HCT116 (cell line): ENCODE data around the gene CETP. TPM values are rescaled to one million over a fixed set of nuclear protein-coding genes. Genes with fewer than 3 reads are reported as not detected.

Source experiments
- ATAC-seq: fragments of 200-7000 bp; cut with Tn5 transposase; 2 replicates; pipeline ENCODE4 v1.9.1; 2020; ENCODE audit warnings: mild to moderate bottlenecking, moderate library complexity
- BruUV-seq: library from RNA; stranded (reverse); fragments of 400-500 nt; replicated peaks from 2 replicates; lab custom pipeline; 2021; lab: Mats Ljungman, UMichigan
- CTCF ChIA-PET: fragments of 300-600 bp; sonication (Branson Sonifier 250); formaldehyde crosslinking; loops from one replicate; lab custom pipeline; 2021; ENCODE audit warnings: antibody characterized with exemption; lab: Charles Lee
- POLR2A ChIA-PET: fragments of 300-600, 350-600 bp; sonication (Branson Sonifier 250); formaldehyde crosslinking; loops from one replicate; lab custom pipeline; 2021; ENCODE audit warnings: antibody characterized with exemption; lab: Charles Lee
- RAD21 ChIA-PET, 2 experiments: fragments of 300-600 bp; sonication (Branson Sonifier 250); formaldehyde crosslinking; loops; one replicate each; lab custom pipeline; 2023; ENCODE audit warnings: low total read pairs in 2 of 2; ENCODE audit not compliant: uncharacterized antibody in 2 of 2, unreplicated experiment in 2 of 2, low non-redundant PET in 1 of 2; lab: Charles Lee
- DNase-seq: peaks from one replicate; pipeline ENCODE4 v3.0.0-alpha.2; 2010; ENCODE audit warnings: low read depth, low spot score
- H2AFZ ChIP-seq: fragments of 200-600 bp; shearing (Covaris generic), sonication (generic); 2 replicates; pipeline ENCODE4 v1.6.1; 2017; ENCODE audit warnings: low read depth, mixed run types, mixed read lengths, antibody characterized with exemption, low read length; ENCODE audit not compliant: poor library complexity, severe bottlenecking
- H3K27ac ChIP-seq: 2 replicates; pipeline ENCODE4 v1.5.1; 2012; ENCODE audit warnings: low read depth, low read length
- H3K27me3 ChIP-seq: fragments of 200-600 bp; sonication (generic); 2 replicates; pipeline ENCODE4 v1.6.1; 2016; ENCODE audit warnings: mixed run types, low read length, mixed read lengths; ENCODE audit not compliant: insufficient read depth
- H3K36me3 ChIP-seq, 2 experiments: fragments of 200-500 bp in 1 of 2; fragments of 200-600 bp in 1 of 2; sonication (Bioruptor generic) in 1 of 2; sonication (generic) in 1 of 2; 2 replicates each; pipeline versions ENCODE4 v1.5.1 to v1.6.1; 2014 to 2016; ENCODE audit warnings: low read length in 2 of 2, inconsistent platforms in 1 of 2, mixed read lengths in 1 of 2, mixed run types in 1 of 2; ENCODE audit not compliant: insufficient read depth in 2 of 2, control insufficient read depth in 1 of 2
- H3K4me1 ChIP-seq, 2 experiments: fragments of 200-600 bp in 1 of 2; sonication (generic) in 1 of 2; 2 replicates each; pipeline versions ENCODE4 v1.5.1 to v1.6.1; 2012 to 2017; ENCODE audit warnings: low read length in 2 of 2, inconsistent platforms in 1 of 2, mild to moderate bottlenecking in 1 of 2, mixed read lengths in 1 of 2, mixed run types in 1 of 2, moderate library complexity in 1 of 2; ENCODE audit not compliant: insufficient read depth in 2 of 2, control insufficient read depth in 1 of 2
- H3K4me2 ChIP-seq: fragments of 200-600 bp; sonication (generic); 2 replicates; pipeline ENCODE4 v1.6.1; 2017; ENCODE audit warnings: mixed run types, low read length, mixed read lengths
- H3K4me3 ChIP-seq, 2 experiments: fragments of 200-600 bp in 1 of 2; sonication (generic) in 1 of 2; replicated peaks in 1 of 2; 2 replicates each; pipeline ENCODE4 v1.5.1; 2011 to 2016; ENCODE audit warnings: low read length in 2 of 2, control low read depth in 1 of 2, low read depth in 1 of 2, mild to moderate bottlenecking in 1 of 2, mixed read lengths in 1 of 2, mixed run types in 1 of 2
- H3K79me2 ChIP-seq: fragments of 200-600 bp; sonication (generic); 2 replicates; pipeline ENCODE4 v1.6.1; 2017; ENCODE audit warnings: mild to moderate bottlenecking, mixed run types, low read length, moderate library complexity, mixed read lengths; ENCODE audit not compliant: insufficient read depth
- H3K9ac ChIP-seq: fragments of 200-600 bp; sonication (generic); 2 replicates; pipeline ENCODE4 v1.6.1; 2016; ENCODE audit warnings: low read length, mixed read lengths
- H3K9me2 ChIP-seq: fragments of 200-600 bp; sonication (generic), shearing (Covaris generic); 2 replicates; pipeline ENCODE4 v1.6.1; 2017; ENCODE audit warnings: mixed run types, mild to moderate bottlenecking, moderate library complexity; ENCODE audit not compliant: insufficient read depth
- H3K9me3 ChIP-seq, 2 experiments: fragments of 200-500 bp in 1 of 2; fragments of 200-600 bp in 1 of 2; sonication (Bioruptor generic) in 1 of 2; sonication (generic) in 1 of 2; 2 replicates each; pipeline ENCODE4 v1.6.1; 2014 to 2017; ENCODE audit warnings: low read length in 2 of 2, mixed read lengths in 2 of 2, inconsistent platforms in 1 of 2, low read depth in 1 of 2, mild to moderate bottlenecking in 1 of 2, mixed run types in 1 of 2, moderate library complexity in 1 of 2; ENCODE audit not compliant: control insufficient read depth in 1 of 2, insufficient read depth in 1 of 2
- H4K20me1 ChIP-seq: fragments of 200-600 bp; sonication (generic), shearing (Covaris generic); 2 replicates; pipeline ENCODE4 v1.6.1; 2017; ENCODE audit warnings: mixed run types, mild to moderate bottlenecking, moderate library complexity; ENCODE audit not compliant: insufficient read depth
- ATF3 ChIP-seq: IDR thresholded peaks from 2 replicates; pipeline ENCODE4 v1.6.1; 2012
- CEBPB ChIP-seq: IDR thresholded peaks from 2 replicates; pipeline ENCODE4 v1.6.1; 2012; ENCODE audit warnings: low read depth
- CTCF ChIP-seq, 3 experiments: fragments of 200-600 bp in 1 of 3; sonication (generic) in 1 of 3; IDR thresholded peaks in 2 of 3; conservative IDR thresholded peaks in 1 of 3; 2 replicates each; pipeline ENCODE4 v1.5.1; 2012 to 2017; ENCODE audit warnings: low read depth in 2 of 3, low read length in 2 of 3, antibody characterized with exemption in 1 of 3, borderline replicate concordance in 1 of 3, control low read depth in 1 of 3, mild to moderate bottlenecking in 1 of 3, mixed read lengths in 1 of 3, mixed run types in 1 of 3, moderate library complexity in 1 of 3; ENCODE audit not compliant: insufficient read depth in 1 of 3
- ELF1 ChIP-seq: IDR thresholded peaks from 2 replicates; pipeline ENCODE4 v1.6.1; 2012; ENCODE audit warnings: low read depth, borderline replicate concordance
- EZH2 ChIP-seq: fragments of 200-600 bp; sonication (generic); IDR thresholded peaks from 2 replicates; pipeline ENCODE4 v1.6.1; 2017; ENCODE audit warnings: antibody characterized with exemption, mixed run types
- EZH2phosphoT487 ChIP-seq: fragments of 200-600 bp; IDR thresholded peaks from 2 replicates; pipeline ENCODE4 v1.6.1; 2018; ENCODE audit warnings: antibody characterized with exemption, borderline replicate concordance
- FOSL1 ChIP-seq: IDR thresholded peaks from 2 replicates; pipeline ENCODE4 v1.6.1; 2012; ENCODE audit warnings: low read depth
- MAX ChIP-seq: IDR thresholded peaks from 2 replicates; pipeline ENCODE4 v1.6.1; 2012
- POLR2A ChIP-seq: IDR thresholded peaks from 2 replicates; pipeline ENCODE4 v1.7.0; 2011; ENCODE audit warnings: borderline replicate concordance; ENCODE audit not compliant: insufficient read depth, insufficient read length; ENCODE audit errors: extremely low read depth
- REST ChIP-seq: IDR thresholded peaks from 2 replicates; pipeline ENCODE4 v1.6.1; 2012; ENCODE audit warnings: low read depth
- SIN3A ChIP-seq: IDR thresholded peaks from 2 replicates; pipeline ENCODE4 v1.6.1; 2012; ENCODE audit warnings: low read depth
- SP1 ChIP-seq: IDR thresholded peaks from 2 replicates; pipeline ENCODE4 v1.6.1; 2012; ENCODE audit warnings: low read depth
- SRF ChIP-seq: IDR thresholded peaks from 2 replicates; pipeline ENCODE4 v1.6.1; 2012; ENCODE audit warnings: low read depth
- YY1 ChIP-seq: IDR thresholded peaks from 2 replicates; pipeline ENCODE4 v1.6.1; 2011; ENCODE audit warnings: low read length, low read depth, moderate library complexity, mild to moderate bottlenecking; ENCODE audit not compliant: insufficient replicate concordance; ENCODE audit errors: extremely low read depth
- ZFX ChIP-seq: fragments of 450-650 bp; IDR thresholded peaks from 2 replicates; pipeline ENCODE4 v1.6.1; 2017
- ZNF274 ChIP-seq: fragments of 200-500 bp; sonication (Bioruptor generic); IDR thresholded peaks from 2 replicates; pipeline ENCODE4 v1.6.1; 2014; ENCODE audit warnings: mild to moderate bottlenecking, low read depth, low read length, inconsistent platforms
- intact Hi-C: fragments of 100-400 bp; cut with micrococcal nuclease; formaldehyde crosslinking; loops from 2 replicates; pipeline ENCODE4 v1.10.0; 2022
- total RNA-seq: library from RNA; stranded (reverse); gene quantifications from one replicate; pipeline ENCODE4 v1.2.1, GENCODE V29; 2021; ENCODE audit not compliant: unreplicated experiment

Gene CETP
- total RNA-seq, 1 experiment from 2014 or later, result not detected

GRCh38 chr16:57013902-57014301 is 52.2 kb downstream of the CETP start:
- no peak overlapping the region; the same call in 1 of the 2 replicates for H3K4me2 ChIP-seq
- no peak overlapping the region for H3K4me3 ChIP-seq
- no peak overlapping the region for H2AFZ ChIP-seq
- no peaks in the 10 kb centered on the region for H4K20me1 ChIP-seq
- TF ChIP-seq CTCF (IDR thresholded peaks at IDR 0.05 in 2 of 3, conservative IDR thresholded peaks at IDR 0.05 in 1 of 3; ENCODE audit: borderline replicate concordance in 1 of 3, insufficient read depth in 1 of 3, low read depth in 2 of 3, low read length in 2 of 3) (no peak), MAX (no peak), POLR2A (no peak), SP1 (no peak), YY1 (no peak), SIN3A (no peak), ATF3 (no peak), SRF (no peak)
- no peaks in the 10 kb centered on the region for H3K36me3 ChIP-seq
- H3K4me1 ChIP-seq, result peaks cover 0 to 20% of the 10 kb centered on the region in 2 experiments; a peak in 2 of 4 replicates
- DNase-seq (no peak), ATAC-seq (no peak)
- no TSS peak for BruUV-seq
- H3K9ac ChIP-seq, result no peak overlapping the region
- H3K9me3 ChIP-seq, result no peaks in the 10 kb centered on the region
- H3K79me2 ChIP-seq, result no peaks in the 10 kb centered on the region
- POLR2A ChIA-PET, result no interaction called here
- intact Hi-C loops, result no loop called here
- no peak overlapping the region for H3K27ac ChIP-seq
- CTCF ChIA-PET, result no interaction called here
- RAD21 ChIA-PET, result no interaction called here
- no peaks in the 10 kb centered on the region for H3K9me2 ChIP-seq
- H3K27me3 ChIP-seq, result no peaks in the 10 kb centered on the region

GRCh38 chr16:57016301-57016700 is 54.6 kb downstream of the CETP start:
- Histone ChIP-seq H3K36me3 (no peaks in the 10 kb centered on the region), H3K27me3 (no peaks in the 10 kb centered on the region), H3K4me1 (peaks cover 0 to 20% of the 10 kb centered on the region in 2 experiments; a peak in 2 of 4 replicates), H3K79me2 (no peaks in the 10 kb centered on the region), H3K9me2 (no peaks in the 10 kb centered on the region), H4K20me1 (no peaks in the 10 kb centered on the region), H3K27ac (no peak overlapping the region), H3K4me3 (no peak overlapping the region), H3K4me2 (no peak overlapping the region), H2AFZ (no peak overlapping the region), H3K9ac (no peak overlapping the region), H3K9me3 (no peaks in the 10 kb centered on the region)
- ATAC-seq, result no peak
- DNase-seq, result no peak
- BruUV-seq, result no TSS peak
- RAD21 ChIA-PET, result no interaction called here
- POLR2A ChIA-PET, result no interaction called here
- intact Hi-C loops, result no loop called here
- CTCF ChIA-PET, result no interaction called here
- TF ChIP-seq ATF3 (no peak), FOSL1 (no peak), YY1 (no peak), CEBPB (no peak), EZH2phosphoT487 (no peak), REST (no peak), POLR2A (no peak), ZNF274 (no peak), EZH2 (no peak), ZFX (no peak), ELF1 (no peak)
